ENCODE results near the gene CD81.

CD81 gene

GRCh38 chr11:2342557-2342956 lies 34.6 kb upstream of the CD81 start:
- no peaks in the 10 kb centered on the region for H3K4me1 ChIP-seq (ENCODE audit: control insufficient read depth, insufficient read depth, low read length, unreplicated experiment)
- H3K4me3 ChIP-seq (ENCODE audit: low read depth, low read length) = no peak overlapping the region
- no peak overlapping the region for H2AFZ ChIP-seq (ENCODE audit: low read length, unreplicated experiment)
- peaks cover 48% of the 10 kb centered on the region for H3K27me3 ChIP-seq (ENCODE audit: insufficient read depth, low read length)
- H3K79me2 ChIP-seq (ENCODE audit: control insufficient read depth, insufficient read depth, low read length, unreplicated experiment) = no peaks in the 10 kb centered on the region
- no peaks in the 10 kb centered on the region for H3K36me3 ChIP-seq (ENCODE audit: insufficient read depth, low read length)
- no peak overlapping the region for H3K27ac ChIP-seq (ENCODE audit: low read depth, low read length)

DNA sequence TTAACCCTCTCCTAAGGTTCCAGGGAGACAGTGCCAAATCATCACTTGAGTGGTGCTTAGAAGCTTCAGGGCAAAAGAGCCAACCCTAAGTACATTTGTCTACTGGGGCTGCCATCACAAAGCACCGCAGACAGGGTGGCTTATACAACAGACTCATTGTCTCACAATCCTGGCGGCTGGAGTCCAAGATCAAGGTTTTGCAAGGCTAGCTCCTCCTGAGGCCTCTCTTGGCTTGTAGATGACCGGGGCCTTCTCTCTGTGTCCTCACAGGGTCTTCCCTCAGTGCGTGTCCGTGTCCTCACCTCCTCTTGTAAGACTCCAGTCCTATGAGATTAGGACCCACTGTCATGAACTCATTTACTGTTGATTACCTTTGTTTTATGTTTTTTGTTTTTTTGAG lies 34.1 kb upstream of the CD81 start:
- no peaks in the 10 kb centered on the region for H3K79me2 ChIP-seq (ENCODE audit: control insufficient read depth, insufficient read depth, low read length, unreplicated experiment)
- no peak overlapping the region for H3K27ac ChIP-seq (ENCODE audit: low read depth, low read length)
- H2AFZ ChIP-seq (ENCODE audit: low read length, unreplicated experiment) = no peak overlapping the region
- no peak overlapping the region for H3K4me3 ChIP-seq (ENCODE audit: low read depth, low read length)
- peaks cover 44% of the 10 kb centered on the region for H3K27me3 ChIP-seq (ENCODE audit: insufficient read depth, low read length)
- H3K36me3 ChIP-seq (ENCODE audit: insufficient read depth, low read length) = no peaks in the 10 kb centered on the region
- H3K4me1 ChIP-seq (ENCODE audit: control insufficient read depth, insufficient read depth, low read length, unreplicated experiment) = no peaks in the 10 kb centered on the region

DNA sequence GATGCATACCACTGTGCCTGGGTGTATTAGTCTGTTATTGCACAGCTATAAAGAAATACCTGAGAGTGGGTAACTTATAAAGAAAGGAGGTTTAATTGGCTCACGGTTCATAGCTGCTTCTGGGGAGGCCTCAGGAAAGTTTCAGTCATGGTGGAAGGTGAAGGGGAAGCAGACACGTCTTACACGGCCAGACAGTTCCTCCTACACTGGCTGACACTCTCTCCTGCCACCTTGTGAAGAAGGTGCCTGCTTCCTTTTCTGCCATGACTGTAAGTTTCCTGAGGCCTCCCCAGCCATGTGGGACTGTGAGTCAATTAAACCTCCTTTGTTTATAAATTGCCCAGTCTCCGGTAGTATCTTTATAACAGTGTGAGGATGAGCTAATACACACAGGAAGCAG lies 33.6 kb upstream of the CD81 start:
- H2AFZ ChIP-seq (ENCODE audit: low read length, unreplicated experiment) = no peak overlapping the region
- no peaks in the 10 kb centered on the region for H3K36me3 ChIP-seq (ENCODE audit: insufficient read depth, low read length)
- no peaks in the 10 kb centered on the region for H3K79me2 ChIP-seq (ENCODE audit: control insufficient read depth, insufficient read depth, low read length, unreplicated experiment)
- H3K27ac ChIP-seq (ENCODE audit: low read depth, low read length) = no peak overlapping the region
- peaks cover 38% of the 10 kb centered on the region for H3K27me3 ChIP-seq (ENCODE audit: insufficient read depth, low read length)
- H3K4me3 ChIP-seq (ENCODE audit: low read depth, low read length) = no peak overlapping the region
- H3K4me1 ChIP-seq (ENCODE audit: control insufficient read depth, insufficient read depth, low read length, unreplicated experiment) = no peaks in the 10 kb centered on the region

DNA sequence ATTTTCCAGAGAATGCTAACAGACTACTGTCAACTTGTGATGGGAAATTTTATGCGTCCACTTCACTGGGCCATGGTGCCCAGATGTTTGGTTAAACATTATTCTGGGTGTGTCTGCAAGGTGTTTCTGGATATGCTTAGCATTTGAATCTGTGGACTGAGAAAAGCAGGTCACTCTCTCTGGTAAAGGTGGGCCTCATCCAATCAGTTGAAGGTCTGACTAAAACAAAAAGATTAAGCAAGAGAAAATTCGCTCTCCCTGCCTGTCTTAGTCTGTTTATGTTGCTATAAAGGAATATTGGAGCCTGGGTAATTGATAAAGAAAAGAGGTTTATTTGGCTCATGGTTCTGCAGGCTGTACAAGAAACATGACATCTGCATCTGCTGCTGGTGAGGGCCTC lies 32.1 kb upstream of the CD81 start:
- H2AFZ ChIP-seq (ENCODE audit: low read length, unreplicated experiment) = no peak overlapping the region
- H3K4me1 ChIP-seq (ENCODE audit: control insufficient read depth, insufficient read depth, low read length, unreplicated experiment) = no peaks in the 10 kb centered on the region
- no peak overlapping the region for H3K27ac ChIP-seq (ENCODE audit: low read depth, low read length)

GRCh38 chr11:2346014-2346413 lies 31.1 kb upstream of the CD81 start:
- Histone ChIP-seq H3K79me2 (ENCODE audit: control insufficient read depth, insufficient read depth, low read length, unreplicated experiment) (no peaks in the 10 kb centered on the region), H3K27ac (ENCODE audit: low read depth, low read length) (no peak overlapping the region), H3K4me1 (ENCODE audit: control insufficient read depth, insufficient read depth, low read length, unreplicated experiment) (no peaks in the 10 kb centered on the region), H3K27me3 (ENCODE audit: insufficient read depth, low read length) (peaks cover 32% of the 10 kb centered on the region; the same call in 1 of the 2 replicates), H2AFZ (ENCODE audit: low read length, unreplicated experiment) (no peak overlapping the region), H3K36me3 (ENCODE audit: insufficient read depth, low read length) (no peaks in the 10 kb centered on the region), H3K4me3 (ENCODE audit: low read depth, low read length) (no peak overlapping the region)

More for the DNA sequence above, 32.1 kb upstream of the CD81 start:
- Histone ChIP-seq H3K27me3 (ENCODE audit: insufficient read depth, low read length) (peaks cover 31% of the 10 kb centered on the region), H3K36me3 (ENCODE audit: insufficient read depth, low read length) (no peaks in the 10 kb centered on the region), H3K79me2 (ENCODE audit: control insufficient read depth, insufficient read depth, low read length, unreplicated experiment) (no peaks in the 10 kb centered on the region), H3K4me3 (ENCODE audit: low read depth, low read length) (no peak overlapping the region)

GRCh38 chr11:2346586-2347307 lies 30.4 kb upstream of the CD81 start:
- Histone ChIP-seq H3K36me3 (ENCODE audit: insufficient read depth, low read length) (no peaks in the 10 kb centered on the region), H2AFZ (ENCODE audit: low read length, unreplicated experiment) (no peak overlapping the region), H3K4me3 (ENCODE audit: low read depth, low read length) (no peak overlapping the region), H3K79me2 (ENCODE audit: control insufficient read depth, insufficient read depth, low read length, unreplicated experiment) (no peaks in the 10 kb centered on the region), H3K27me3 (ENCODE audit: insufficient read depth, low read length) (peaks cover 36% of the 10 kb centered on the region; the same call in 1 of the 2 replicates), H3K27ac (ENCODE audit: low read depth, low read length) (no peak overlapping the region), H3K4me1 (ENCODE audit: control insufficient read depth, insufficient read depth, low read length, unreplicated experiment) (no peaks in the 10 kb centered on the region)

- Histone ChIP-seq H3K27me3 (ENCODE audit: insufficient read depth, low read length) (peaks cover 40% of the 10 kb centered on the region; the same call in 1 of the 2 replicates), H3K79me2 (ENCODE audit: control insufficient read depth, insufficient read depth, low read length, unreplicated experiment) (no peaks in the 10 kb centered on the region), H3K36me3 (ENCODE audit: insufficient read depth, low read length) (no peaks in the 10 kb centered on the region), H3K4me3 (ENCODE audit: low read depth, low read length) (no peak overlapping the region), H3K27ac (ENCODE audit: low read depth, low read length) (no peak overlapping the region), H2AFZ (ENCODE audit: low read length, unreplicated experiment) (no peak overlapping the region), H3K4me1 (ENCODE audit: control insufficient read depth, insufficient read depth, low read length, unreplicated experiment) (no peaks in the 10 kb centered on the region)
These were observed 29.7 kb upstream of the CD81 start for GRCh38 chr11:2347308-2347830.

DNA sequence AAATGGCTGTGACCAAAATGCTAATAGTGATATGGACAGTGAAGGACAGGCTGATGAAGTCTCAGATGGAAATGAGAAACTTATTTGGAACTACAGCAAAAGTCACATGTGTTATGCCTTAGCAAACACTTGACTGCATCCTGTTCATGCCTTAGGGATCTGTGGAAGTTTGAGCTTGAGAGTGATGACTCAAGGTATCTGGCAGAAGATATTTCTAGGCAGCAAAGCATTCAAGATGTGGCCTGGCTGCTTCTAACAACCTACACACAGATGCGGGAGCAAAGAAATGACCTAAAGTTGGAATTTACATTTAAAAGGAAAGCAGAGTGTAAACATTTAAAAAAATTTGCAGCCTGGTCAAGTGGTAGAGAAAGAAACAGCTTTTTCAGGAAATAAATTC lies 28.1 kb upstream of the CD81 start:
- H3K4me1 ChIP-seq (ENCODE audit: control insufficient read depth, insufficient read depth, low read length, unreplicated experiment) = no peaks in the 10 kb centered on the region
- no peak overlapping the region for H2AFZ ChIP-seq (ENCODE audit: low read length, unreplicated experiment)
- peaks cover 34% of the 10 kb centered on the region; the same call in 1 of the 2 replicates for H3K27me3 ChIP-seq (ENCODE audit: insufficient read depth, low read length)
- H3K4me3 ChIP-seq (ENCODE audit: low read depth, low read length) = no peak overlapping the region
- H3K27ac ChIP-seq (ENCODE audit: low read depth, low read length) = no peak overlapping the region
- H3K36me3 ChIP-seq (ENCODE audit: insufficient read depth, low read length) = no peaks in the 10 kb centered on the region
- H3K79me2 ChIP-seq (ENCODE audit: control insufficient read depth, insufficient read depth, low read length, unreplicated experiment) = no peaks in the 10 kb centered on the region

GRCh38 chr11:2351701-2352100 lies 25.4 kb upstream of the CD81 start:
- Histone ChIP-seq H2AFZ (ENCODE audit: low read length, unreplicated experiment) (no peak overlapping the region), H3K4me1 (ENCODE audit: control insufficient read depth, insufficient read depth, low read length, unreplicated experiment) (peaks cover 10% of the 10 kb centered on the region), H3K36me3 (ENCODE audit: insufficient read depth, low read length) (no peaks in the 10 kb centered on the region), H3K79me2 (ENCODE audit: control insufficient read depth, insufficient read depth, low read length, unreplicated experiment) (no peaks in the 10 kb centered on the region), H3K27me3 (ENCODE audit: insufficient read depth, low read length) (peaks cover 23% of the 10 kb centered on the region; the same call in 1 of the 2 replicates), H3K27ac (ENCODE audit: low read depth, low read length) (no peak overlapping the region), H3K4me3 (ENCODE audit: low read depth, low read length) (no peak overlapping the region)

DNA sequence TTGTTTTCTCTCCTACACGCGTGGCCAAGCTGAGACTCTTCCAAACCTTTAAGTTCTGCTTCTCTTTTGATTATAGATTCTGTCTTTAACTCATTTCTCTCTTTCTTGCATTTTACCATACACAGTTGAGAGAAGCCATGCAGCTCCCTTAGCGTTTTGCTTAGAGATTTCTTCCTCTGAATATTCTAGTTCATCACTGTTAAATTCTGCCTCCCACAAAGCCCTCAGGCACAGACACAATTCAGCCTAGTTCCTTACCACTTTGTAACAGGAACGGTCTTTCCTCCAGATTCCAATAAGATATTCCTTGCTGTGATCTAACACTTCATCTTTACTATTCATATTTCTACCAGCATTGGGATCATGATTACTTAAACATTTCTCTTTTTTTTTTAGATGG lies 24.7 kb upstream of the CD81 start:
- Histone ChIP-seq H3K27me3 (ENCODE audit: insufficient read depth, low read length) (peaks cover 23% of the 10 kb centered on the region; the same call in 1 of the 2 replicates), H3K4me1 (ENCODE audit: control insufficient read depth, insufficient read depth, low read length, unreplicated experiment) (peaks cover 10% of the 10 kb centered on the region), H3K36me3 (ENCODE audit: insufficient read depth, low read length) (no peaks in the 10 kb centered on the region), H3K27ac (ENCODE audit: low read depth, low read length) (no peak overlapping the region), H2AFZ (ENCODE audit: low read length, unreplicated experiment) (no peak overlapping the region), H3K4me3 (ENCODE audit: low read depth, low read length) (no peak overlapping the region), H3K79me2 (ENCODE audit: control insufficient read depth, insufficient read depth, low read length, unreplicated experiment) (no peaks in the 10 kb centered on the region)

GRCh38 chr11:2355000-2355644 lies 22.0 kb upstream of the CD81 start:
- Histone ChIP-seq H3K27ac (ENCODE audit: low read depth, low read length) (no peak overlapping the region), H3K27me3 (ENCODE audit: insufficient read depth, low read length) (peaks cover 22% of the 10 kb centered on the region; the same call in 1 of the 2 replicates), H3K36me3 (ENCODE audit: insufficient read depth, low read length) (no peaks in the 10 kb centered on the region), H3K4me1 (ENCODE audit: control insufficient read depth, insufficient read depth, low read length, unreplicated experiment) (peaks cover 10% of the 10 kb centered on the region), H3K79me2 (ENCODE audit: control insufficient read depth, insufficient read depth, low read length, unreplicated experiment) (no peaks in the 10 kb centered on the region), H2AFZ (ENCODE audit: low read length, unreplicated experiment) (no peak overlapping the region), H3K4me3 (ENCODE audit: low read depth, low read length) (no peak overlapping the region)
